HFF-Myc (cell line): Measurements from ENCODE around the gene PTPRCAP.

Experiments
- DNase-seq: peaks from one replicate; pipeline ENCODE4 v3.0.0-alpha.2; 2011; ENCODE audit warnings: low read depth; ENCODE audit errors: extremely low read depth
- H3K4me3 ChIP-seq: replicated peaks from 2 replicates; pipeline ENCODE4 v1.5.1; 2011; ENCODE audit warnings: low read depth, mild to moderate bottlenecking, control low read depth, low read length
- TF ChIP-seq, protein P1 (sequence below): IDR thresholded peaks from 2 replicates; pipeline ENCODE4 v1.5.1; 2012; ENCODE audit warnings: mild to moderate bottlenecking, low read depth, low read length, control low read depth; ENCODE audit errors: missing control alignments

PTPRCAP gene

DNA sequence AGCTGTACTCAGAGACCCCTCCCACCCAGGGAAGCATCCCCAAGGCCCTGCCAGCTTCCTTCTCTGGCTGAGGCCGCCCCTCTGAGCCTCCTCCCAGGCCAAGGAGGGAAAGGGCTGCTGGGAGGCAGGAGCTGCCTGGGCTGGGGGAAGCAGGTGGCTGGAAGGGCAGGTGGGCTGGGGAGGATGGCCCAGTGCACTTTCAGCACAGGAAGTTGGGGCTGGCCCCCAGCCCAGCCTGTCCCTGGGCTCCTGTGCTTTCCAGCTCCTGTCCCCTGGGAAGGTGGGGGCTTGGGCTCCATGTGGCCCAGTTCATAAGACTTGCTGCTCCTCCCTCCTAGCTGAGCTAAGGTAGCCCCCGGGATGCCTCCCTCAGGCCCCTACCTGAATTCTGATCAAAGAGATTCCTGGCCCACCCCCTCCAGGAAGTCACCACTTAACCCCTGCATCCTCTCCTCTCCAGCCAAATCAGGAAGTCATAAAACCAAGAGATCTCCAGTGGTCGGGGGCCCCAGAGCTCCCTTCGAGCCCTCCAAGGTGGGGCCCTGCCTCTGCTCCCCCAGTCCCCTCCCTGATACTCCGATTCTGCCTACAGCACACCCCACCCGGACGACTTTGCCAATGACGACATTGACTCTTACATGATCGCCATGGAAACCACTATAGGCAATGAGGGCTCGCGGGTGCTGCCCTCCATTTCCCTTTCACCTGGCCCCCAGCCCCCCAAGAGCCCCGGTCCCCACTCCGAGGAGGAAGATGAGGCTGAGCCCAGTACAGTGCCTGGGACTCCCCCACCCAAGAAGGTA is 40.7 kb downstream of the PTPRCAP start:
- no peak for DNase-seq
- TF ChIP-seq, protein P1, sequence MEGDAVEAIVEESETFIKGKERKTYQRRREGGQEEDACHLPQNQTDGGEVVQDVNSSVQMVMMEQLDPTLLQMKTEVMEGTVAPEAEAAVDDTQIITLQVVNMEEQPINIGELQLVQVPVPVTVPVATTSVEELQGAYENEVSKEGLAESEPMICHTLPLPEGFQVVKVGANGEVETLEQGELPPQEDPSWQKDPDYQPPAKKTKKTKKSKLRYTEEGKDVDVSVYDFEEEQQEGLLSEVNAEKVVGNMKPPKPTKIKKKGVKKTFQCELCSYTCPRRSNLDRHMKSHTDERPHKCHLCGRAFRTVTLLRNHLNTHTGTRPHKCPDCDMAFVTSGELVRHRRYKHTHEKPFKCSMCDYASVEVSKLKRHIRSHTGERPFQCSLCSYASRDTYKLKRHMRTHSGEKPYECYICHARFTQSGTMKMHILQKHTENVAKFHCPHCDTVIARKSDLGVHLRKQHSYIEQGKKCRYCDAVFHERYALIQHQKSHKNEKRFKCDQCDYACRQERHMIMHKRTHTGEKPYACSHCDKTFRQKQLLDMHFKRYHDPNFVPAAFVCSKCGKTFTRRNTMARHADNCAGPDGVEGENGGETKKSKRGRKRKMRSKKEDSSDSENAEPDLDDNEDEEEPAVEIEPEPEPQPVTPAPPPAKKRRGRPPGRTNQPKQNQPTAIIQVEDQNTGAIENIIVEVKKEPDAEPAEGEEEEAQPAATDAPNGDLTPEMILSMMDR = no peak
- no peak overlapping the region for H3K4me3 ChIP-seq

DNA sequence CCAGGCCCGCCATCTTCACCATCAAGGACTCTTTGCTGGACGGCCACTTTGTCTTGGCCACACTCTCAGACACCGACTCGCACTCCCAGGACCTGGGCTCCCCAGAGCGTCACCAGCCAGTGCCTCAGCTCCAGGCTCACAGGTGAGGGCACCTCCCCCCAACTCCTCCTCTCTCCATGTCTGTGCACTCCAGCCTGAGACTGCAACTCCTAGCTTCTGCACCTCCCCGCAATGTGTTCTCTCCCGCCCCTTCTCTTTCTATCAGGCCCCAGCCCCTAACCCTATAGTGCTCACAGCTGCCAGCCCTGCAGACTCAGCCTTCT is 41.3 kb downstream of the PTPRCAP start:
- TF ChIP-seq, protein P1 = no peak
- H3K4me3 ChIP-seq = no peak overlapping the region
- DNase-seq = no peak

DNA sequence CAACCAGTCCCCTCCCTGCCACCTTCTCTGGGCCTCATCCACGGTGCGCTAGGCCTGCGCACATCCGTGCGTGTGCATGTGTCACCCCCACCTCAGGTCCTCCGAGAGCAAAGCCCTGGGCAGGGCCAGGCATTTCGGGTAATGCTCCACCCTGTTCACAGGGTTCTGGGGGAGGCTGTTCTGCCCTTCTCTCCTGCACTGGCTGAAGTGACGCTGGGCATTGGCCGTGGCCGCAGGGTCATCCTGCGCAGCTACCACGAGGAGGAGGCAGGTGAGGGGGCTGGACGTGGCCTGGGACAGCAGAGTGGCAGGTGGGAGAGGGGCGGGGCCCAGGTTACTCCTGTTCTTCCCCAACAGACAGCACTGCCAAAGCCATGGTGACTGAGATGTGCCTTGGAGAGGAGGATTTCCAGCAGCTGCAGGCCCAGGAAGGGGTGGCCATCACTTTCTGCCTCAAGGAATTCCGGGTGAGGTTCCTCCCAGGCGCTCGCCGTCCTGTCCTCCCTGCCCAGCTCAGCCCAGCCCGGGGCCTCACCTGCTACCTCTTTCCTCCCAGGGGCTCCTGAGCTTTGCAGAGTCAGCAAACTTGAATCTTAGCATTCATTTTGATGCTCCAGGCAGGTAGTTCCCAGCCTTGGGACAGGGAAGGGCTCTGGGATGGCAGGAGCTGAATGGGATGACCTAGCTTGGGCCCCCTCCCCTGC is 41.8 kb downstream of the PTPRCAP start:
- TF ChIP-seq, protein P1 = no peak
- no peak for DNase-seq
- H3K4me3 ChIP-seq = no peak overlapping the region

DNA sequence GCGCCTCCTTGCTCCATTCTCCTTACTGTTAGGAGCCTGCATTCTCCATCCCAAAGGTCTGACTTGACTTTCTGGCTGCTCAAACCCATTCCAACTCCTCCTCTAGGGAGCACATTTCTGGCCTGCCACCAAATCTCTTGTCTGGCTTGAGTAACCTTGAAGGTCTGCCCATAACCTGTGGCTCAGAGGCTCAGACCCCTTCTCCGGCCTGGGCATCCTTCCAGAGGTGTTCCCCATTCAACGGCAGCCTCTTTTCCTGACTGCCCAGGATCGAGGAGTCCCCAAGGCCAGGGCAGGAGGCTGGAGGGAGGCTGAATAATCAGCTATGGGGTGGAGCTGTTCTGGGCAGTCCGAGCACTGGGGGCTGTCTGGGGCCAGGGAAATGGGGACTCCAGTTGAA is 43.5 kb downstream of the PTPRCAP start:
- H3K4me3 ChIP-seq = no peak overlapping the region
- TF ChIP-seq, protein P1 = no peak
- no peak for DNase-seq

DNA sequence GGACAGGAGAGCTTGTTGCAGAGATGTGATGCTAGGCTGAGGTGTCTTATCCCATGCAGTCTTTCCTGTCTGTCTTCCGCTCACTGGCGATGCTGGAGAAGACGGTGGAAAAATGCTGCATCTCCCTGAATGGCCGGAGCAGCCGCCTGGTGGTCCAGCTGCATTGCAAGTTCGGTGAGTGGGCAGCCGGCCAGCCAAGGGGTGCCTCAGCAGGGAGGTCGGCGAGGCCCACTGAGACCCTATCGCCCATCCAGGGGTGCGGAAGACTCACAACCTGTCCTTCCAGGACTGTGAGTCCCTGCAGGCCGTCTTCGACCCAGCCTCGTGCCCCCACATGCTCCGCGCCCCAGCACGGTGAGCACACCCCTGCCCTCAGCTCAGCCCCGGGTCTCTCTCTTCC is 44.0 kb downstream of the PTPRCAP start:
- DNase-seq = no peak
- TF ChIP-seq, protein P1 = no peak
- no peak overlapping the region for H3K4me3 ChIP-seq

GRCh38 chr11:67392183-67392715 is 45.2 kb downstream of the PTPRCAP start:
- H3K4me3 ChIP-seq = peak overlapping the region; percentile 88
- DNase-seq = no peak
- TF ChIP-seq, protein P1 = no peak
